ENCODE data around the gene CDK14.
"Not testable (repeated sequence)": the region's sequence is repeated elsewhere in the genome, so short reads cannot be mapped to it uniquely, and the experiment has no call there.

The CDK14 gene

DNA sequence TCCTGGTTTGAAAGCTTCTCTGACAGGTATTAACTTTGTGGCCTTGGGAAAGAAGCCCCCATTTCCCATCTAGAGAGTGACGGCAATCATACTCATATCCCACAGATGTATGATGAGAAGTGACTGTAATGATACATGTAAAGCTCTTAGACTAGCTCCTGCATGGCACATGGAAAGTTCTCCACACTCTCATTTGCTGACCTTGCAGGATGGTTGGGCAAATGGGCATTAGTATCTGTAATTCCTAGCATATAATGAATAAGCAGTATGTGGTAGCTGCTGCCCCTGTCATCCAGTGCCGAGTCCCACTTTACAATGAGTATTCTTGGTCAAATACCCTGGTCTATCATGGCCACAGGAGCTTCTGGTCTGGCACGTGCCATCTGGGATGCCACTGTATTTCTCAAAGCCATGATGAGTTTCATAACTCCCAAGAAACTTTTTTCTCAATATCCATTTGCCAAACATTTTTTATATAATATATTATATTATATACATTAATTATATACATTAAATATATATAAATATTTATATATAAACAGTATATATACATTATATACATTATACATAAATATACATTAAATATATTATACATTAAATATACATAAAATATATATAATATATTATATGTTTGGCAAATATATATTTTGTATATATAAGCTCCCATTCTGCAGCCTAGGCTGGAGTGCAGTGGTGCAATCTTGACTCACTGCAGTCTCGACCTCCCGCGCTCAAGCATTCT is 561.6 kb downstream of the CDK14 start:
- no peak for DNase-seq (ENCODE audit: low spot score)

DNA sequence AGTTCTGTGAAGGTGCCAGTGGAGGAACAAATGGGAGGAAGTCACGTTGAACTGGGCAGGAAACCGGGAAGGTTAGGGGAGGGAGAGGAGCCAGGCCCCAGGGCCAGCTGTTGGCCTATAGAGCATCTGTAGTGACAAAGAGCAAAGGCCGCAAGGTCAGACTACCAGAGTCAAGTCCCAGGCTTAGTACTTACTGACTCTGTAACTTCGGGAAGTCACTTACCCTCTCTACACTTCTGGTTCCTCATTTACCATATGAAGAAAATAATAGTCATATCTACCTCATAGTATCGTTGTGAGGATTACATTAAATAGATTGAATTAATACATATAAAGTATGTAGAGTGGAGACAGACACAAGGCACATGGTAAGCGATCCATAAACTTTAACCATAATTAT is 566.3 kb downstream of the CDK14 start:
- no peak for DNase-seq (ENCODE audit: low spot score)

DNA sequence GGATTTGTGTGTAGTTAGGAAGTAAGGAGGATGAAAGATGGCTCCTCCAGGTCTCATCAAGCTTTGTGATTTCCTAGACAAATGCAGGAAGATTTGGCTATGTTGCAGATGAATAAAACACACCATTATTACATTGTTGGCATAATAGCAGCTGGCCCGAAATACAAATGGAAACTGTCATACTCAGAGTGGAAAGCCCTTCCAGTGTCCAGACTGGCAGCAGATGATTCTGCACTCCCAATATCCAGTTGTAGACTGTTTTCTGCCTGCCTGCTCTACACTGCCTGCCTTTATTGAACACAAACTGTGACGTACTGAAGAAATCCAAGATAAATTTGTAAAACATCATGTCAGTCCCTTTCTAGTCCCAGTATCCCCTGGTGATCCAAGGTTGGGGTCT is 568.4 kb downstream of the CDK14 start:
- DNase-seq (ENCODE audit: low spot score), result no peak

DNA sequence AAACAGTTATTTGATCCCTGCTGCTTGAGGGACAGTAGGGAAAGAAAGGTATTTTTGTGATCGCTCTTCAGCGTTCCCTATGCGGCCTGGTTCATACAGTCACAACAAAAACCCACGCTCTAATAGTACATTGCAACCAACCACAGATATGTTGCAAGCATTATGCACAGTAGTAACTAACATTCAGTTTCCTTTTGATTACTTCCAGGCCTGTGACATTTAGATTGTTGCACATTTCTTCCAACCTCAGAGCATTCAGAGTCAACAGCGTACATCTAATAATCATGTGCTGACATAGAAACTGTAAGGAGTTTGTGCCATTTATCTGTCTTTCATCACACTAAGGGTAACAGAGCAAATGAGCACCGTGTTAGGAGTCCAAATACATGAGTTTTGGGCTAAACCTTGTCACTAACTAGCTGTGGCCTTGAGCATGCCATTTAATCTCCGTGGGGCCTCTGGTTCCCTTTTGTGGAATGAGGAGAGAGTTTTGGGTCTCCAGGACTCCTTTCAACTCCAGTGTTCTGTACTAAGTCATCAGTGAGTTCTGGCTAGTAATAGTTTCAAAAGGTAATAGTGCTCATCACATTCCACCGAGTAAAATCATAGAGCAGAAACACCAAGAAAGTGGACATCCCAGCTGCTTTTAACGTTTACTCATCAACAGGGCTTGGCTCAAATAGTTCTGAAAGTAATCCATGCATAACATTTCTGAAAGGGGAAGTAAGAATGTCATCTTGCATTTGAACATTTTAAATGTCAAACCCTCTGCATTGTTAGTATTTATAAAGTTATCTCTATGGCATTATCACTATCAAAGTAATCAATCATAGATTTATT is 569.1 kb downstream of the CDK14 start:
- DNase-seq (ENCODE audit: low spot score), result no peak

DNA sequence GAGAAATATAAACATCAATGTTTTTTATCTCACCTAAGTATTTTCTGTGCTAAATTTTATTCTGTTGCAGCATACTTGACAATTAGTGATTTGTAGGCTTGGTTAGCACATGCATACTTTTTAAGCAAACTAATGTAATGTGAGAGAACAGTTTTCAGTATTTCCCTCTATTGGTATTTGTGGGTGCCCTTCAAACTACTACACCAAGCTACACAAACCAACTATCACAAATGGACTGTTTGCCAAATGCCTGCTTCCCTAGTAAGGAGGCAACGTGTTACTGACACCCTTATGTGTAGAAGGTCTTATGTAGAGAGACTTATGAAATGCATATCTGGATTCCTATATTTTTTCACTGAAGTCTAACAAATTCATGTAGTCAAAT is 569.7 kb downstream of the CDK14 start:
- DNase-seq (ENCODE audit: low spot score), result no peak

DNA sequence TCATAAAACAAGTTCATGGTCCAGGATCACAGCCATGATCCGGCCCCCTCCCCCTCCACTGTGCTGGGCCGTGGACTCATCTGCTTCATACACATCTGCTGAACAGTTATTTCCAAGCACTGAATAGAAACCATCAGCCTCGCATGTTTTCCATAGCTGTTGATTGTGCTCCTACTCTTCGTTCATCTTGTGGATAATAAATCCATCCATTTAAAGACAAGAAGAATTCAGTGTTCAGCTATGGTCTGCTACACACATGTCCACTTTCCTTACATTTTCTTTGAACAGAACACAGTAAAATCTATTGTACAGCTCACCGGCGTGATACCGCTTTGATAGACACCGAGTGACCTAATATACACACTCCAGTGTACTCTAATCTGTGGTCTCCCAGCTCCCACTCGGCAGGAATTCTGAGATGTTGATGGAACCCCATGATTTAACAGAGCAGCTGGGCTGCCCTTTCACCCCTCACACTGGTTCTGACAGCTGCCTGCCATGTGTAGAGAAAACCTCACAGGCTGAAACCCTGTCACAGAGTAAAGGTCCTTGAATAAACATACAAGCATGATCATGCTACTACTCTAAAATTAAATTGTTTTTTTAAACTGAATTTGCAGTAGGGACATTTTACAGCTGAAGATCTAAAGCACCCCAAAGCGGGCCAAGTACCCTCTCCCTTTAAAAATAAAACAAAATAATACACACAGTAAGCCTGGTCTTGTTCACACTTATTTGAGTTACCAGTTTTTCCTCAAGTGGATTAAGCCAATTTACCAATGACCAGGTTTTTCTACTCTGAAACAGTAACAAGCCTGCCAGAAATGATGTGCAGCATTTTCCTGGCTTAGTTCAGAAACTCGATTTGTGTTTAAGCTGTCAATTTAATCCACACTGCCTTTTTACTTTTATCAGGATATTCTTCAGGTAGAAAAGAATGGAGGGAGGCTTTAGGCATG is 573.0 kb downstream of the CDK14 start:
- DNase-seq (ENCODE audit: low spot score), result no peak

DNA sequence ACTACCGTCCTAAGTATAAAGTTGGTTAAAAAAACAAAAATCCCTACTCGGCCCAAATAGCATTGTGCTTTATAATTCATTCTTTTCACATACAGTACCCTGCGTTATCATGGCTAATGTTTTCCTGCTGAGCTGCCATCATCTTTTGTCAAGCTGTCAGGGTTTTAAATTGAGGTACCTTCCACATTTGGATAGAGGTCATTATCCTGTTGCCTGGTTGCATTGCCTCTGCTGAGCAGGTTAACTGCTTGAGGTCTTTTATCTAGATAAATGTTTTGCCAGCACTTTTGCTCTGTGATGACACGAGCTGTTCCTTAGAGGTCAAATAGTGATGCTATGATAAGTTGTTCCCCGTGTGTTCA is 573.7 kb downstream of the CDK14 start:
- DNase-seq (ENCODE audit: low spot score), result no peak

DNA sequence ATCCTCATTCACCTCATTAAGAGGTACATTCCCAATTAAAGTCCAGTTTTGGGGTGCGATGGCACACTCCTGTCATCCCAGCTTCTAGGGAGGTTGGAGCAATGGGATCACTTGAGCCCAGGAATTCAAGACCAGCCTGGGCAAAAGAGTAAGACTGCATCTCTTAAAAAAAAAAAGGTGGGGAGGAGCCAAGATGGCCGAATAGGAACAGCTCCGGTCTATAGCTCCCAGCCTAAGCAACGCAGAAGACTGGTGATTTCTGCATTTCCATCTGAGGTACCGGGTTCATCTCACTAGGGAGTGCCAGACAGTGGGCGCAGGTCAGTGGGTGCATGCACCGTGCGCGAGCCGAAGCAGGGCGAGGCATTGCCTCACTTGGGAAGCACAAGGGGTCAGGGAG is 577.1 kb downstream of the CDK14 start:
- DNase-seq (ENCODE audit: low spot score), result not testable (repeated sequence)

DNA sequence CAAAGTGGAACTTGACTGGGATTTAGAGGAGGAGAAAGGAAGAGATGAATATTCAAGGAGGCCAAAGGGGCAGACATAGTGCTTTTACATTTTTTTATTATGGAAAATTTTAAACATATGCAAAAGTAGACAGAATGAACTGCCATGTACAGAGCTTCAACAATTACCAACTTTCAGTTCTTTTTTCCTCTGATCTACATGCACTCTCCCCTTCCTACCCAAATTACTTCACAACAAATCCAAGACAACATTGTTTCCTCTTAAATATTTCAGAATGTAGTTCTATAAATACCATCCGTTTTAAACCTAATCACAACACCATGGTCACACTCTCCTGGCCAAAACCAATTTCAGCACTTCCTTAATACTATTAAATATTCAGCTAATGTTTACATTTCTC is 584.6 kb downstream of the CDK14 start:
- DNase-seq (ENCODE audit: low spot score), result no peak

DNA sequence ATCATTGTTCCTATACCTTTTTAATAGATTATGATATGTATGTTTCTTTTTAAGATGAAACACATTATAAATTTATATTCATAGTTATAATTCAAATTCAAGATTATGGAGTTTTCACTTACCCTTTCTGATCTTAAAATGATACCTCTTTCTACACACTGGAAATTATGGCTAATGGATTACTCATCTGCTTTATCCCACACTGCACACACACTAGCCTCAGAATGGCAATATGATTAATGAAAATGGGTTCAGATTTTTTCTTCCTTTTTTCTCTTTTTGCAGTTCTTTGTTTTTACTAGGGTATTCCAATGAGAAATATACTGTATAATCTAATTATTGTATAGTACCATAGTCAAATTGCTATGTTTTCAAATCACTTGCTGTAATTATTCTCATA is 585.8 kb downstream of the CDK14 start:
- no peak for DNase-seq (ENCODE audit: low spot score)

DNA sequence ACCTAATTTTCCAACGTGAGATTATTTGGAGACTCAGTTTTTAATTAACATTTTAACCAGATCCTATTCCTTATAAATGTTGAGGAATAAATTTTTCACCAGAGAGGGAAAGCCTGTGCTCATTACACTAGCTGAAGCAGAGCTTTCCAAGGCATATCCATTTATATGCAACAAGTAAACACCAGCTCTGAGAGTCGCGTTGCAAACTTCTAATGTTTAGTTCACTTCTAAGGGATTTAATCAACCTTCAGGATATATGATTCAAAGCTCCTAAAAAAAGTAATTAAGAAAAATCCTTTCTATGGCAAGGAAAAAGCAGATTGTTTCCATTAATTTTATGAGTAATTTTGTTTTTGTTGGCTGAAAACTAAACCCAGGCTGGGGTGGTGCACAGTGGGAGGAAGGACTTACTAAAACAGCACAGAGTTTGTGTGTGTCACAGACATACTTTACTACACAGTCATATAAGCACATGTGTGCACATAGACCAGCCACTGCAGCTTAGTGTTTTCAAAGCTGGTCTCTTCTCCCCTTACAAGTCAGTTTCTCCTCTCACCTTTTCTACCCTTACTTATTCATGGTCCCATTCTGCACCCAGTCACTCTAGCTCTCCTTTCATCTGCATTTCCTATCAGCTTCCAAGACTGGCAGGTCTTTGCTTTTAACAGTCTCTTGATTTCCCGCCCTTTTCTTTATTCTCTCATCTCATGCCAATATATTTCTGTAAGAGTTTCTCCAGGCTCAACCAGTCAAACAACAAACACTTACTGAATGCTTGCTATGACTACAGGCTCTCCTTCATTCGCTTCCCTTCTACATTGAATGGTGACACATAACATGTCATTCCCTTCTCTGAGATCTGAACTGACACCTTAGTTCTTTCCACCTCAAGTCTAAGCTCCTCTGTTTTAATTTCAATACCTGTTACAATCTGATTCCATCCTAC is 587.0 kb downstream of the CDK14 start:
- DNase-seq (ENCODE audit: low spot score), result peak; percentile 32

DNA sequence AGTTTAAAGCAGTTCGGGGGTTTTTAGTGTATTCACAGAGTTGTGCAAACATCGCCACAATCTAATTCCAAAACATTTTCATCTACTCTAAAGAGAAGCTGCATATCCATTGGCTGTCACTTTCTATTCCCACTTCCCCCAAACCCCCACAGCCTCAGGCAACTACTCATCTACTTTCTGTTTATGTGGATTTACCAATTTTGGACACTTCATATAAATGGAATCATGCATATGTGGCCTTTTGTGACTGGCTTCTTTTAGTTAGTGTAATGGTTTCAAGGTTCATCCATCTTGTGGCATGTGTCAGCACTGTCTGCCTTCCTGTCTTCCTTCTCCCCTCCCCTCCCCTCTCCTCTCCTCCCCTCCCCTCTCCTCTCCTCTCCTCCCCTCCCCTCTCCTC is 589.6 kb downstream of the CDK14 start:
- no peak for DNase-seq (ENCODE audit: low spot score)

DNA sequence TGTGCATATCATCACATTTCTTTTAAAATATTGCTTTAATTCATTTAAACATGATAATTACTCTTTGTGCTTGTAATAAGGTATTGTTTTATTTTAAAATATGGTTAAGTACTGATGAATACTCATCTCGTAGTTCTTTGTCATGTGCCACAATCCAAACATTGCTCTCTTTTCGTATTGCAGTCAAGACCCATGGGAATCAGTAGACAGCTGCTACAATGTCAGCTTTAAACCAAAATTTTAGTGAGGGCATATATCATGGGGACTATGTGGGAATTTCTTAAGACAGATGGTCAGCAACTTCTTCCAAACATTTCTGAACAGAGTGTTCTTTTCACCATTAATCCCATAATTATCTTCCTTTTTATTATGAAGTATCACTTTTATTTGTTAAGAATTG is 590.9 kb downstream of the CDK14 start:
- DNase-seq (ENCODE audit: low spot score), result no peak

DNA sequence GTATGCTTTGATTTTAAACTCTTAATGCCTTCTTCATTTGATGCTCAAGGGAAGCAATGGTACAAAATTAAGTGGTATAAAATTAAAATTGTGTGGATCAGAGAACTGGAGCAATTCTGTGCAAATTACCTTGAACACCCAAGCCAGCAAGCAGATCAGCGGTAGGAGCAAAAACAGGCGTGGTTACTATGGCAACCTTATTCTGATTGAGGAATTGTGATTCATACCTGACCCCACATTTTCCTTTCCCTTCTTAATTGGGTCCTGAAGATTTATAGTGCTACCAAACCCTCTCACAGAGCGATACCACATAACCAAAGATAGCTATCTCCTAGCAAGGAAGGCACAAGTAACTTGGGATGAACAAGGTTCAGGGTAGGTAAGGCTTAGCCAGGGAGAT is 595.6 kb downstream of the CDK14 start:
- DNase-seq (ENCODE audit: low spot score), result no peak

DNA sequence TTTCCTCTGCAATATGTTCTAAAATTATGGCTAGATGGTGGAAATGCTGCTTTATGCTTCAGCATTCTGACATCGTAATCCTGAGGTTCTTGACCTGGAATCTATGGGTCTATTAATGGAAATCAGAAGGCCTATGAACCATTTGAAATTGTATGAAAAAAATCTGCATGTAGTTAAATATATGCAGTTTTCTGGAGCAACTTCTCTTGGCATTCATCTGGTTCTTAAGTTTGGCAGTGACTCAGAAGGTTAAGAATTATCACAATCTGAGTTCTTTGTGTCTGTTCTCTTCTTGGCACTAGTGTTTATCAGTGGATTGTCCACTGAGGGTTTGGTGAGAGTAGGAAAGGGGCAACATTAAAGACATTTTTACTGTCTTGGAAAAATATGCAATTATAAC is 597.0 kb downstream of the CDK14 start:
- no peak for DNase-seq (ENCODE audit: low spot score)

DNA sequence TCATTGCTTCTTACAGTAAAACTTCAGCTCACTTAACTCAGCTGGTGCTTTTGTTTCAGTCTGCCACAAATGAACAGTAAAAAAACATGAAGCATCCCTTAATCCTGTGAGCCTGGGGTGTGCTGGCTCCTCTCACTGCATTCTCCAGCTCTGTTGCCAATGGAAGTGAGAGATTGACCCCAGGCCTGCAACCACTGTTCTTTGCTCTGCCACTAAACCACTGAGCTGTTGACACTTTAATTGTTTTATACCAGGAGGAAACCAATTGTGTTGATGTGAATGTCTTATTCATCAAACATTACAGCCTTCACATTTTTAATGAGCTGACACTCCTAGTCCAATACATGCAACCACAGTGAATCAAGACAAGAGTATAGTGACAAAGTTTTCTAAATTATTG is 598.7 kb downstream of the CDK14 start:
- no peak for DNase-seq (ENCODE audit: low spot score)

DNA sequence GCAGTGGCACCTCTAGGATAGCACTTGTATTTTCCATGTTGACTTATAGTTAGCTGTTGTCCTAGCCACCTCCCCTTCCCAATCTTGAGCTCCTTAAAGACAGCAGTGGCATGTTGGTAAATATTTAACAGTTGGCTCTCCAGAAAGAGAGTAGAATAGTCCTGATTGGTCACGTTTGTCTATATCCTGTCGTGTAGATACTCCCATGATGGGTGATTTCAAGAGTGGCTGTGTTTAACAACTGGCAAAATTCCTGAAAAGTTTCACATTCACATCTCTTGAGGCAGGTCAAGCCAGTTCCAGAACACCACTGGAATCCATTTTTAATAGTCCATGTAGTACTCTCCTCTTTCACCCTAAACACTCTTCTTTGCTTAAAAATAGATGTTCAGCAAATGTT is 599.9 kb downstream of the CDK14 start:
- DNase-seq (ENCODE audit: low spot score), result no peak

DNA sequence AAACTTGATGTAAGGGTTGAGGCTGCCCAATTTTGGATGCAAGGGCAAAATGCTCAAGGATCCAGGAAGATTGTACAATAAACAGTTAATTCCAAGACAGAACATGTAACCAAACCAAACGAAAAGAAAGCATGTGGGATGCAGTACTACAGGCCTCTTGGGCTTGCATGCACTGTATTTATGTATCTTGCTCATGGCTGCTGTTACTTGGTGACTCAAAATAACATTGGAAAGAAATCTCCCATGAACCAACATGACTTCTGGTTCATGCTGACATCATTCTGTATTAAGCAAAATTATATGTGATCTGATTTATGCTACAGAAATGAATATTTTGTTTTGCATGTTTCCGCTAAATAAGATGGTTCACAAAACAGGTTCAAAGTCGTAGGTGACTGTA is 602.2 kb downstream of the CDK14 start:
- DNase-seq (ENCODE audit: low spot score), result peak; percentile 14

DNA sequence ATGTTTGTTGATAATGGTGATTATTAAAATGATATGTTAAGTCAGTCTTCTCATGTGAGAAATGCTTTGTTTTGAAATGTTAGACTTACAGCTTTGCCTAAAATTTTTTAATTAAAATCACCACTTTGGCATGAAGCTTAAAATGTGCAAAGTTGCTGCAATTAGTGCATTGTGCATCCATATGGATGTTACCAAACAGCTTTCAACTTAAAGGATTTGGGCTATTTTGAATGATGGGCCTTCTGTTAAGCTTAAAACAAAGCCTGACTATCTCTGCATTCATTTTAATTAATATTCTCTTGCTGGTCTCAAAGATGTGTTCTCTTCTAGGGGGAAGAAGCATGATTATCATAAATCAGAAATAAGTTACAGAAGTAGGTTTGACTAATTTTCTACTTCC is 603.5 kb downstream of the CDK14 start:
- DNase-seq (ENCODE audit: low spot score), result no peak

DNA sequence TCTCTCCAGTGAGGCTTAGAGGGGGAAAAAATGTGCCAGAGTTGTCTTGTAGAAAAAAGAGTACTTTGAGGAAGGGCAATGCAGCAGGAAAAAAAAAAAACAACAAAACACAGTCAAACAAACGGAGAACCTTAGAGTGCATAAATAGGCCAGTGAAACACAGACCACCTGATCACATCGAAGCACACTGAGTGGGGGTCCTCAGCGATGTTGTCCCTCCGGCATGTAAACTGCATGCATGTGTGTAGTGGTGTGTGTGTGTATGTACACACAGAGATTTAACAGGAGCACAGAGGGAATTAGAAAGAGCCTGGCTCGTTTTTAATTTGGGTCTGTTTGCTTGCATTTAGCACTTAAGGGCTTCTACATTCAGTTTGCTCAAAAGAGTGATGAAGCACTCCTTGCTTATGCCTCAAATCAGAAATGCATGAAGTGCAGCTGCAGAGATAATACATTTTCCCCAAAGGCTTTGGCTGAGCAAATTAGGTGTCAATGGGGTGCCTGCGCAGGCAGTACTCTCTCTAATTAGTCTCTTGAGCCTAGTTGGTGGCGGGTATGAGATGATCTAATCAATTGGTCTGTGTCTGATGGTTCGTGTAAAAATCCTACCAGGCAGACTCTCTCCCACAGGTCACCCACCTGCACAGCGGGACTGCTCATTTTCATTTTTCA is 605.5 kb downstream of the CDK14 start:
- no peak for DNase-seq (ENCODE audit: low spot score)

Measured in RKO (cell line).